ENCODE measurements around the gene SULF2.
"Not testable (repeated sequence)": the region's sequence is repeated elsewhere in the genome, so short reads cannot be mapped to it uniquely, and the experiment has no call there.

The SULF2 gene

GRCh38 chr20:47804972-47805371 lies 19.7 kb upstream of the SULF2 start:
- DNase-seq (ENCODE audit: low read depth): not testable (repeated sequence)

- not testable (repeated sequence) for DNase-seq (ENCODE audit: low read depth)
Observed at GRCh38 chr20:47804224-47804825, 19.0 kb upstream of the SULF2 start.

- DNase-seq (ENCODE audit: low read depth): no peak
Observed at GRCh38 chr20:47802975-47803374, 17.7 kb upstream of the SULF2 start.

GRCh38 chr20:47802226-47802920 lies 17.1 kb upstream of the SULF2 start:
- DNase-seq (ENCODE audit: low read depth): no peak

- no peak for DNase-seq (ENCODE audit: low read depth)
Observed at GRCh38 chr20:47801759-47802158, 16.5 kb upstream of the SULF2 start.

- no peak for DNase-seq (ENCODE audit: low read depth)
Observed at GRCh38 chr20:47801079-47801478, 15.8 kb upstream of the SULF2 start.

- no peak for DNase-seq (ENCODE audit: low read depth)
Observed at GRCh38 chr20:47800623-47801022, 15.3 kb upstream of the SULF2 start.

- no peak for DNase-seq (ENCODE audit: low read depth)
Observed at GRCh38 chr20:47799116-47799715, 13.9 kb upstream of the SULF2 start.

- DNase-seq (ENCODE audit: low read depth): no peak
Observed at GRCh38 chr20:47796971-47797370, 11.7 kb upstream of the SULF2 start.

GRCh38 chr20:47795214-47795907 lies 10.1 kb upstream of the SULF2 start:
- no peak for DNase-seq (ENCODE audit: low read depth)

GRCh38 chr20:47794264-47794663 lies 9.0 kb upstream of the SULF2 start:
- not testable (repeated sequence) for DNase-seq (ENCODE audit: low read depth)

- no peak for DNase-seq (ENCODE audit: low read depth)
Observed at GRCh38 chr20:47792021-47792618, 6.8 kb upstream of the SULF2 start.

- no peak for DNase-seq (ENCODE audit: low read depth)
Observed at GRCh38 chr20:47791084-47791599, 5.9 kb upstream of the SULF2 start.

- no peak for DNase-seq (ENCODE audit: low read depth)
Observed at GRCh38 chr20:47790580-47790965, 5.3 kb upstream of the SULF2 start.

- DNase-seq (ENCODE audit: low read depth): no peak
Observed at GRCh38 chr20:47789764-47790579, 4.7 kb upstream of the SULF2 start.

GRCh38 chr20:47789081-47789763 lies 3.9 kb upstream of the SULF2 start:
- DNase-seq (ENCODE audit: low read depth): no peak

- no peak for DNase-seq (ENCODE audit: low read depth)
Observed at GRCh38 chr20:47788741-47789080, 3.4 kb upstream of the SULF2 start.

GRCh38 chr20:47786765-47787107 lies 1.5 kb upstream of the SULF2 start:
- DNase-seq (ENCODE audit: low read depth): no peak

GRCh38 chr20:47785854-47786764 lies 828 bp upstream of the SULF2 start:
- no peak for DNase-seq (ENCODE audit: low read depth)

Measured in T follicular helper cell (primary cell).